Panc1 (cell line): Measurements from ENCODE around the gene PLCH1. TPM values are rescaled to one million over a fixed set of nuclear protein-coding genes. Genes with fewer than 3 reads are reported as not detected.

ENCODE experiments used
- ATAC-seq: fragments of 200-7000 bp; cut with Tn5 transposase; 2 replicates; pipeline ENCODE4 v1.9.1; 2020; ENCODE audit warnings: mild to moderate bottlenecking, moderate library complexity
- BruUV-seq: library from RNA; stranded (reverse); fragments of 400-500 nt; replicated peaks from 2 replicates; lab custom pipeline; 2021; lab: Mats Ljungman, UMichigan
- CTCF ChIA-PET: fragments of 300-600 bp; sonication (Branson Sonifier 250); formaldehyde crosslinking; loops from one replicate; lab custom pipeline; 2022; ENCODE audit warnings: antibody characterized with exemption; lab: Charles Lee
- POLR2A ChIA-PET: fragments of 300-600 bp; sonication (Branson Sonifier 250); formaldehyde crosslinking; loops from one replicate; lab custom pipeline; 2022; ENCODE audit warnings: antibody characterized with exemption; lab: Charles Lee
- DNase-seq: peaks from one replicate; pipeline ENCODE4 v3.0.0-alpha.2; 2010; ENCODE audit warnings: low read depth, low spot score
- H3K27ac ChIP-seq: 2 replicates; pipeline ENCODE4 v1.5.1; 2011; ENCODE audit warnings: mild to moderate bottlenecking, low read length, inconsistent platforms
- H3K27me3 ChIP-seq: fragments of 200-500 bp; sonication (Bioruptor generic); 2 replicates; pipeline ENCODE4 v1.6.0; 2014; ENCODE audit warnings: low read length, inconsistent platforms; ENCODE audit not compliant: control insufficient read depth, insufficient read depth
- H3K36me3 ChIP-seq: fragments of 200-500 bp; sonication (Bioruptor generic); 2 replicates; pipeline ENCODE4 v1.5.1; 2014; ENCODE audit warnings: inconsistent platforms, mild to moderate bottlenecking, low read length, moderate library complexity; ENCODE audit not compliant: control insufficient read depth, insufficient read depth
- H3K4me1 ChIP-seq: 2 replicates; pipeline ENCODE4 v1.5.1; 2011; ENCODE audit warnings: inconsistent platforms, mild to moderate bottlenecking, low read length, moderate library complexity; ENCODE audit not compliant: control insufficient read depth, insufficient read depth
- H3K4me3 ChIP-seq, 2 experiments: 2 replicates each; pipeline ENCODE4 v1.5.1; 2011 to 2012; ENCODE audit warnings: low read depth in 2 of 2, low read length in 2 of 2, mild to moderate bottlenecking in 2 of 2, inconsistent platforms in 1 of 2, moderate library complexity in 1 of 2
- H3K9me3 ChIP-seq: fragments of 200-500 bp; sonication (Bioruptor generic); 2 replicates; pipeline ENCODE4 v1.5.1; 2014; ENCODE audit warnings: low read depth, mild to moderate bottlenecking, inconsistent platforms, low read length, moderate library complexity; ENCODE audit not compliant: control insufficient read depth, insufficient read depth
- POLR2AphosphoS5 ChIP-seq: IDR thresholded peaks from 2 replicates; pipeline ENCODE4 v1.6.1; 2012; ENCODE audit warnings: mild to moderate bottlenecking, low read depth, low read length, moderate library complexity
- REST ChIP-seq, 2 experiments: IDR thresholded peaks; 2 replicates each; pipeline ENCODE4 v1.6.1; 2011 to 2012; ENCODE audit warnings: low read depth in 2 of 2, control low read depth in 1 of 2, low read length in 1 of 2, mild to moderate bottlenecking in 1 of 2, moderate library complexity in 1 of 2; ENCODE audit not compliant: insufficient read depth in 1 of 2
- SIN3A ChIP-seq: IDR thresholded peaks from 2 replicates; pipeline ENCODE4 v1.6.1; 2012; ENCODE audit warnings: low read depth, mild to moderate bottlenecking, low read length, moderate library complexity, borderline replicate concordance; ENCODE audit not compliant: insufficient read depth
- TCF7L2 ChIP-seq: IDR thresholded peaks from 2 replicates; pipeline ENCODE4 v1.6.1; 2011; ENCODE audit warnings: mild to moderate bottlenecking, low read depth, low read length, inconsistent platforms
- in situ Hi-C: cut with HindIII; loops from 2 replicates; pipeline ENCODE4 v1.10.0; 2016; ENCODE audit warnings: low sequenced_read_pairs, low pct_unique_long_range_greater_than_20kb
- intact Hi-C: fragments of 100-400 bp; cut with micrococcal nuclease; formaldehyde crosslinking; loops from one replicate; pipeline ENCODE4 v1.10.0; 2022; ENCODE audit not compliant: unreplicated experiment
- total RNA-seq: library from RNA; stranded (reverse); gene quantifications from one replicate; pipeline ENCODE4 v1.2.1, GENCODE V29; 2021; ENCODE audit not compliant: unreplicated experiment
- TF ChIP-seq, protein P1 (sequence below): fragments of 450-650 bp; IDR thresholded peaks from 2 replicates; pipeline ENCODE4 v1.5.1; 2017; ENCODE audit warnings: mild to moderate bottlenecking

PLCH1 gene
- total RNA-seq, 1 experiment from 2014 or later: 0.03 TPM

DNA sequence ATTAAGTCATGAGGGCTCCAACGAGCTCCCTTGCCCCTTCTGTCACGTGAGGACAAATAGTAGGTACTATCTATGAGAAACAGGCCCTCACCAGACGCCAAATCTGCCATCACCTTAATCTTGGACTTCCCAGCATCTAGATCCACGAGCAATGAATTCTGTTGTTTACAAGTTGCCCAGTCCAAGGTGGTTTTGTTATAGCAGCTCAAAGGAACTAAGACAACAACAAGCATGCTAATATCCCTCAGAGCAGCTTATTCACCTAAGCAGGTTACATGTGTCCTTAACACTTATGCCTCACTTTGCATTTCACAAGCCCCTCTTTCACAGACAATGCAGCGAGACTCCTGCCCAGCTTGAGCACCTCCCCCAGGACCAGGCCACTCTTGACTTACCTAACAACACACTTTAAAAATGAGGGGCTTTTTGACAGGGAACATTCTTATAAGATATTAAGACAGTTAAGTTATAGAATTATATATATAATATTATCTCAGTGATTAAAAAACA, 219.5 kb downstream of the PLCH1 start:
- ChIA-PET CTCF (no interaction called here), POLR2A (no interaction called here)
- no peak for ATAC-seq
- DNase-seq: no peak
- Histone ChIP-seq H3K4me1 (no peaks in the 10 kb centered on the region), H3K9me3 (no peaks in the 10 kb centered on the region), H3K36me3 (no peaks in the 10 kb centered on the region), H3K27me3 (no peaks in the 10 kb centered on the region), H3K4me3 (no peak overlapping the region), H3K27ac (no peak overlapping the region)
- intact Hi-C loops: no loop called here
- in situ Hi-C loops: no loop called here
- BruUV-seq: no TSS peak
- no peak for TF ChIP-seq TCF7L2
- TF ChIP-seq POLR2AphosphoS5: no peak
- TF ChIP-seq, protein P1, sequence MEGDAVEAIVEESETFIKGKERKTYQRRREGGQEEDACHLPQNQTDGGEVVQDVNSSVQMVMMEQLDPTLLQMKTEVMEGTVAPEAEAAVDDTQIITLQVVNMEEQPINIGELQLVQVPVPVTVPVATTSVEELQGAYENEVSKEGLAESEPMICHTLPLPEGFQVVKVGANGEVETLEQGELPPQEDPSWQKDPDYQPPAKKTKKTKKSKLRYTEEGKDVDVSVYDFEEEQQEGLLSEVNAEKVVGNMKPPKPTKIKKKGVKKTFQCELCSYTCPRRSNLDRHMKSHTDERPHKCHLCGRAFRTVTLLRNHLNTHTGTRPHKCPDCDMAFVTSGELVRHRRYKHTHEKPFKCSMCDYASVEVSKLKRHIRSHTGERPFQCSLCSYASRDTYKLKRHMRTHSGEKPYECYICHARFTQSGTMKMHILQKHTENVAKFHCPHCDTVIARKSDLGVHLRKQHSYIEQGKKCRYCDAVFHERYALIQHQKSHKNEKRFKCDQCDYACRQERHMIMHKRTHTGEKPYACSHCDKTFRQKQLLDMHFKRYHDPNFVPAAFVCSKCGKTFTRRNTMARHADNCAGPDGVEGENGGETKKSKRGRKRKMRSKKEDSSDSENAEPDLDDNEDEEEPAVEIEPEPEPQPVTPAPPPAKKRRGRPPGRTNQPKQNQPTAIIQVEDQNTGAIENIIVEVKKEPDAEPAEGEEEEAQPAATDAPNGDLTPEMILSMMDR: no peak
- TF ChIP-seq REST (IDR thresholded peaks at IDR 0.05; ENCODE audit: insufficient read depth in 1 of 2, low read depth in 2 of 2, low read length in 1 of 2): no peak
- no peak for TF ChIP-seq SIN3A

GRCh38 chr3:155520463-155520862, 224.4 kb downstream of the PLCH1 start:
- DNase-seq (no peak), ATAC-seq (no peak)
- Histone ChIP-seq H3K27ac (no peak overlapping the region), H3K27me3 (no peaks in the 10 kb centered on the region), H3K9me3 (no peaks in the 10 kb centered on the region), H3K4me1 (no peaks in the 10 kb centered on the region), H3K4me3 (no peak overlapping the region), H3K36me3 (no peaks in the 10 kb centered on the region)
- no TSS peak for BruUV-seq
- POLR2A ChIA-PET: no interaction called here
- TF ChIP-seq REST (IDR thresholded peaks at IDR 0.05; ENCODE audit: insufficient read depth in 1 of 2, low read depth in 2 of 2, low read length in 1 of 2): no peak
- no peak for TF ChIP-seq TCF7L2
- TF ChIP-seq POLR2AphosphoS5: no peak
- no peak for TF ChIP-seq SIN3A
- TF ChIP-seq, protein P1: no peak
- in situ Hi-C loops: no loop called here
- intact Hi-C loops: no loop called here
- CTCF ChIA-PET: no interaction called here
